ENCODE results near the gene TBL1X. TPM values are rescaled to one million over a fixed set of nuclear protein-coding genes. Genes with fewer than 3 reads are reported as not detected.
A peak's percentile ranks its signal among the peaks of the same experiment; 100 is the strongest.
"Not testable (repeated sequence)": the region's sequence is repeated elsewhere in the genome, so short reads cannot be mapped to it uniquely, and the experiment has no call there.

TBL1X gene
- polyA plus RNA-seq, 3 donors: 23.0 to 26.1 (median 25.7) TPM

GRCh38 chrX:9738151-9738550, 273.3 kb downstream of the TBL1X start:
- DNase-seq (ENCODE audit: low read depth in 3 of 3, low spot score in 2 of 3): peak in 1 of 3 donors; percentile 12

GRCh38 chrX:9739130-9739529, 274.3 kb downstream of the TBL1X start:
- no peak for DNase-seq (ENCODE audit: low read depth in 3 of 3, low spot score in 2 of 3)

GRCh38 chrX:9745417-9746115, 280.7 kb downstream of the TBL1X start:
- no peak for DNase-seq (ENCODE audit: low read depth in 3 of 3, low spot score in 2 of 3)

GRCh38 chrX:9746148-9746888, 281.5 kb downstream of the TBL1X start:
- no peak for DNase-seq (ENCODE audit: low read depth in 3 of 3, low spot score in 2 of 3)

- DNase-seq (ENCODE audit: low read depth in 3 of 3, low spot score in 2 of 3): no peak
Measured at GRCh38 chrX:9747644-9748043, 282.8 kb downstream of the TBL1X start.

GRCh38 chrX:9749146-9749692, 284.4 kb downstream of the TBL1X start:
- DNase-seq (ENCODE audit: low read depth in 3 of 3, low spot score in 2 of 3): no peak

GRCh38 chrX:9757366-9757765, 292.5 kb downstream of the TBL1X start:
- DNase-seq (ENCODE audit: low read depth in 3 of 3, low spot score in 2 of 3): no peak

GRCh38 chrX:9758021-9758638, 293.3 kb downstream of the TBL1X start:
- DNase-seq (ENCODE audit: low read depth in 3 of 3, low spot score in 2 of 3): no peak

GRCh38 chrX:9759337-9759736, 294.5 kb downstream of the TBL1X start:
- no peak for DNase-seq (ENCODE audit: low read depth in 3 of 3, low spot score in 2 of 3)

- no peak for DNase-seq (ENCODE audit: low read depth in 3 of 3, low spot score in 2 of 3)
Measured at GRCh38 chrX:9765072-9765736, 300.3 kb downstream of the TBL1X start.

GRCh38 chrX:9765737-9766097, 300.9 kb downstream of the TBL1X start, which contains the start of gene GPR143:
TSS of gene GPR143 (minus strand) at chrX:9765847. CDS start at chrX:9765817, 30 bp downstream.
- no peak for DNase-seq (ENCODE audit: low read depth in 3 of 3, low spot score in 2 of 3)

GRCh38 chrX:9767375-9767774, 302.5 kb downstream of the TBL1X start:
- no peak for DNase-seq (ENCODE audit: low read depth in 3 of 3, low spot score in 2 of 3)

- DNase-seq (ENCODE audit: low read depth in 3 of 3, low spot score in 2 of 3): not testable (repeated sequence)
Measured at GRCh38 chrX:9768321-9768839, 303.5 kb downstream of the TBL1X start.

GRCh38 chrX:9770319-9770718, 305.5 kb downstream of the TBL1X start:
- DNase-seq (ENCODE audit: low read depth in 3 of 3, low spot score in 2 of 3): no peak

GRCh38 chrX:9772943-9773342, 308.1 kb downstream of the TBL1X start:
- DNase-seq (ENCODE audit: low read depth in 3 of 3, low spot score in 2 of 3): no peak

- DNase-seq (ENCODE audit: low read depth in 3 of 3, low spot score in 2 of 3): no peak
Measured at GRCh38 chrX:9775930-9776329, 311.1 kb downstream of the TBL1X start.

GRCh38 chrX:9781941-9782340, 317.1 kb downstream of the TBL1X start:
- DNase-seq (ENCODE audit: low read depth in 3 of 3, low spot score in 2 of 3): no peak

GRCh38 chrX:9784332-9784731, 319.5 kb downstream of the TBL1X start:
- no peak for DNase-seq (ENCODE audit: low read depth in 3 of 3, low spot score in 2 of 3)

GRCh38 chrX:9785254-9785943, 320.5 kb downstream of the TBL1X start:
- no peak for DNase-seq (ENCODE audit: low read depth in 3 of 3, low spot score in 2 of 3)
